Hepatocyte (in vitro differentiated cells): Measurements from ENCODE around the gene IL20RB.

ENCODE experiments used
- CTCF ChIP-seq: fragments of 200-600 bp; sonication (generic); IDR thresholded peaks from 2 replicates; pipeline ENCODE4 v1.5.1; 2016; ENCODE audit warnings: antibody characterized with exemption, mild to moderate bottlenecking; ENCODE audit not compliant: poor library complexity
- EZH2 ChIP-seq: fragments of 200-600 bp; sonication (generic); IDR thresholded peaks from 2 replicates; pipeline ENCODE4 v1.6.1; 2016; ENCODE audit warnings: antibody characterized with exemption, mild to moderate bottlenecking, borderline replicate concordance

DNA sequence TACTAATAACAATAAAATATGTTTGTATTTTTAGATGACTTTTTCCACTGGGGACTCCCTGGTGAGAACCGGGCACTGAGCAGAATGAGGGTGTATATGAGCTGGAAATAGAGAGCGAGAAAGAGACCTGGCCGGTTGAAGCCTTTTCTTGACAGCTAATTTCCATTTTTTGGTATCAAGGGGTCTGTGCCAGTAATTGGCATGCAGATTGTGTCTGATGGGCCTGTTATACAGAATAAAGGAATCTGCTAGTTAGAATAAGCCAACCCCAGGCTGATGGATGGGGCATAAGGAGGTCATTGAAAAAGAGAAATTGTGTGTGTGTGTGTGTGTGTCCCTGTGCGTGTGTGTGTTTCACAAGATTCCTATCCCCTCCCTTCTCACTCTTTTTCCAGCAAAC is 83.9 kb downstream of the IL20RB start:
- no peak for TF ChIP-seq CTCF
- no peak for TF ChIP-seq EZH2
